ENCODE data around the gene KIFC3. TPM values are rescaled to one million over a fixed set of nuclear protein-coding genes. Genes with fewer than 3 reads are reported as not detected.

The KIFC3 gene
- total and polyA plus RNA-seq, 2 of the 13 experiments (the other 11 are each of a cell fraction or from before 2014, with no cell fraction given): 42.1 to 45.3 TPM

DNA sequence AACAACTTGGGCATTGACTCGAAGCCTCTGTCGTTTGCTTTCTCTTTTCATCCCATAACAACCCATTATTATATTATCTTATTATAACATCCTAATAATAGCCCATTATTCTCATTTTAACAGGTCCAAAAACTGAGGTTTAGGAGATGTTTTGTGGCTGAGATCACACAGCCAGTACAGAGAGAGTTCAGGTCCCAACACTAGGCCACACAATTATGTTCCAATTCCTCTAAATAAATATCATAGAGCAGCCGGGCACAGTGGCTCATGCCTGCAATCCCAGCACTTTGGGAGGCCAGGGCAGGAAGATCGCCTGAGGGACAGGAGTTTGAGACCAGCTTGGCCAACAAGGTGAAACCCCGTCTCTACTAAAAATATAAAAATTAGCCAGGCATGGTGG lies 40.3 kb upstream of the KIFC3 start:
- Histone ChIP-seq H3K4me2 (ENCODE audit: low read depth, low read length) (no peak overlapping the region), H3K9ac (ENCODE audit: insufficient read depth, low read depth, low read length) (no peak overlapping the region), H3K27me3 (ENCODE audit: control insufficient read depth in 1 of 2, insufficient read depth in 2 of 2, low read length in 2 of 2) (no peaks in the 10 kb centered on the region), H3K4me1 (ENCODE audit: insufficient read depth, low read length) (peaks cover 63% of the 10 kb centered on the region), H4K20me1 (ENCODE audit: insufficient read depth, low read length) (no peaks in the 10 kb centered on the region), H3K36me3 (replicated peaks in 1 of 2; ENCODE audit: control insufficient read depth in 1 of 2, insufficient read depth in 2 of 2, low read length in 2 of 2) (no peaks in the 10 kb centered on the region), H3K79me2 (ENCODE audit: insufficient read depth, low read length) (no peaks in the 10 kb centered on the region), H3K4me3 (replicated peaks in 1 of 3; ENCODE audit: insufficient read depth in 1 of 3, low read depth in 2 of 3, low read length in 3 of 3) (no peak overlapping the region), H3K9me3 (ENCODE audit: low read length) (no peaks in the 10 kb centered on the region), H3K27ac (ENCODE audit: extremely low read length, insufficient read depth, low read length) (no peak overlapping the region), H2AFZ (ENCODE audit: low read length) (no peak overlapping the region)
- no peak for ATAC-seq
- FAIRE-seq: no peak
- POLR2A ChIA-PET: no interaction called here
- WGBS (ENCODE audit: low lambda C conversion rate): 88% methylated on average over 5 of the region's 5 CpGs
- CTCF ChIA-PET (ENCODE audit: low intra/inter-chr PET ratio, low total read pairs): no interaction called here
- BruUV-seq (replicated peaks): no TSS peak
- intact Hi-C loops (cut with micrococcal nuclease; ENCODE audit: unreplicated experiment): loop anchor here (5.0 kb wide), 1 partner anchor 45 kb away; no protein-coding TSS in a partner anchor
- DNase-seq (ENCODE audit: low spot score): no peak
- in situ Hi-C loops (cut with HindIII; ENCODE audit: extremely low pct_ligation_motif_present, low pct_unique_long_range_greater_than_20kb): no loop called here
- no peak for TF ChIP-seq DBP (CRISPR knock-in tag; IDR thresholded peaks at IDR 0.05; ENCODE audit: not compliant biosample characterization)
- TF ChIP-seq, protein P1, sequence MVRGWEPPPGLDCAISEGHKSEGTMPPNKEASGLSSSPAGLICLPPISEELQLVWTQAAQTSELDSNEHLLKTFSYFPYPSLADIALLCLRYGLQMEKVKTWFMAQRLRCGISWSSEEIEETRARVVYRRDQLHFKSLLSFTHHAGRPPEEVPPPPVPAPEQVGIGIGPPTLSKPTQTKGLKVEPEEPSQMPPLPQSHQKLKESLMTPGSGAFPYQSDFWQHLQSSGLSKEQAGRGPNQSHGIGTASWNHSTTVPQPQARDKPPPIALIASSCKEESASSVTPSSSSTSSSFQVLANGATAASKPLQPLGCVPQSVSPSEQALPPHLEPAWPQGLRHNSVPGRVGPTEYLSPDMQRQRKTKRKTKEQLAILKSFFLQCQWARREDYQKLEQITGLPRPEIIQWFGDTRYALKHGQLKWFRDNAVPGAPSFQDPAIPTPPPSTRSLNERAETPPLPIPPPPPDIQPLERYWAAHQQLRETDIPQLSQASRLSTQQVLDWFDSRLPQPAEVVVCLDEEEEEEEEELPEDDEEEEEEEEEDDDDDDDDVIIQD (CRISPR knock-in tag; IDR thresholded peaks at IDR 0.05; ENCODE audit: low read depth): no peak
- TF ChIP-seq ZBTB44 (CRISPR knock-in tag; IDR thresholded peaks at IDR 0.05): no peak
- TF ChIP-seq ZMYM3 (CRISPR knock-in tag; IDR thresholded peaks at IDR 0.05): no peak
- no peak for TF ChIP-seq ZNF17 (CRISPR knock-in tag; IDR thresholded peaks at IDR 0.05)
- no peak for TF ChIP-seq TFE3 (CRISPR knock-in tag; IDR thresholded peaks at IDR 0.05)
- TF ChIP-seq HNRNPH1 (optimal IDR thresholded peaks at IDR 0.05; ENCODE audit: low read depth, low read length): no peak
- no peak for TF ChIP-seq POLR2A (IDR thresholded peaks at IDR 0.05; ENCODE audit: insufficient read depth in 1 of 2, low read depth in 2 of 2, low read length in 2 of 2)

Data from HepG2 (cell line).